PC-3 (cell line): ENCODE results near the gene ZSCAN30. TPM values are rescaled to one million over a fixed set of nuclear protein-coding genes. Genes with fewer than 3 reads are reported as not detected.

Source experiments
- ATAC-seq: fragments of 200-7000 bp; cut with Tn5 transposase; 2 replicates; pipeline ENCODE4 v1.9.1; 2020; ENCODE audit warnings: mild to moderate bottlenecking, moderate library complexity
- BruUV-seq: library from RNA; stranded (reverse); fragments of 400-500 nt; replicated peaks from 2 replicates; lab custom pipeline; 2021; lab: Mats Ljungman, UMichigan
- CTCF ChIA-PET: fragments of 300-600 bp; sonication (Branson Sonifier 250); formaldehyde crosslinking; loops from one replicate; lab custom pipeline; 2022; ENCODE audit warnings: antibody characterized with exemption; lab: Charles Lee
- POLR2A ChIA-PET: fragments of 300-600 bp; sonication (Branson Sonifier 250); formaldehyde crosslinking; loops from one replicate; lab custom pipeline; 2022; ENCODE audit warnings: antibody characterized with exemption; ENCODE audit not compliant: unreplicated experiment; lab: Charles Lee
- DNase-seq: peaks from one replicate; pipeline ENCODE4 v3.0.0-alpha.2; 2015
- H2AFZ ChIP-seq: fragments of 300-600 bp; sonication (generic); 2 replicates; pipeline ENCODE4 v1.6.0; 2016; ENCODE audit warnings: antibody characterized with exemption, low read length
- H3F3A ChIP-seq: fragments of 300-600 bp; sonication (generic); one replicate; pipeline ENCODE4 v1.6.0; 2017; ENCODE audit warnings: antibody characterized with exemption, low read length, control low read depth, mild to moderate bottlenecking; ENCODE audit not compliant: unreplicated experiment
- H3K27ac ChIP-seq: fragments of 300-600 bp; sonication (generic); 2 replicates; pipeline ENCODE4 v1.5.1; 2016; ENCODE audit warnings: mild to moderate bottlenecking, low read length
- H3K27me3 ChIP-seq: fragments of 300-600 bp; sonication (generic); 2 replicates; pipeline ENCODE4 v1.6.1; 2016; ENCODE audit warnings: low read length, mixed read lengths
- H3K36me3 ChIP-seq: fragments of 300-600 bp; sonication (generic); 2 replicates; pipeline ENCODE4 v1.6.1; 2016; ENCODE audit warnings: low read depth, mixed run types, low read length, mixed read lengths
- H3K4me1 ChIP-seq: fragments of 300-600 bp; sonication (generic); 2 replicates; pipeline ENCODE4 v1.5.1; 2016; ENCODE audit warnings: low read length; ENCODE audit not compliant: insufficient read depth
- H3K4me2 ChIP-seq: fragments of 300-600 bp; sonication (generic); 2 replicates; pipeline ENCODE4 v1.6.0; 2016; ENCODE audit warnings: low read length
- H3K4me3 ChIP-seq: fragments of 300-600 bp; sonication (generic); 2 replicates; pipeline ENCODE4 v1.5.1; 2016; ENCODE audit warnings: mild to moderate bottlenecking, low read length, mixed read lengths
- H3K79me2 ChIP-seq: fragments of 300-600 bp; sonication (generic); 2 replicates; pipeline ENCODE4 v1.6.1; 2017; ENCODE audit warnings: low read length, mixed read lengths
- H3K9ac ChIP-seq: fragments of 300-600 bp; sonication (generic); 2 replicates; pipeline ENCODE4 v1.6.0; 2016; ENCODE audit warnings: mild to moderate bottlenecking, low read length
- H3K9me2 ChIP-seq: fragments of 300-600 bp; sonication (generic); replicated peaks from 2 replicates; pipeline ENCODE4 v1.6.1; 2016; ENCODE audit warnings: mixed run types, low read length, mixed read lengths
- H3K9me3 ChIP-seq: fragments of 300-600 bp; sonication (generic); 2 replicates; pipeline ENCODE4 v1.6.1; 2016; ENCODE audit warnings: low read length, mixed read lengths
- H4K20me1 ChIP-seq: fragments of 300-600 bp; sonication (generic); 2 replicates; pipeline ENCODE4 v1.6.1; 2016; ENCODE audit warnings: low read length, mixed read lengths
- CTCF ChIP-seq: fragments of 300-600 bp; sonication (generic); conservative IDR thresholded peaks from 2 replicates; pipeline ENCODE4 v1.5.1; 2017; ENCODE audit warnings: antibody characterized with exemption, low read depth, mild to moderate bottlenecking, low read length
- EZH2 ChIP-seq: fragments of 300-600 bp; sonication (generic); IDR thresholded peaks from one replicate; pipeline ENCODE4 v1.6.1; 2017; ENCODE audit warnings: antibody characterized with exemption, mild to moderate bottlenecking, low read length; ENCODE audit not compliant: unreplicated experiment
- EZH2phosphoT487 ChIP-seq: fragments of 300-600 bp; sonication (generic); IDR thresholded peaks from 2 replicates; pipeline ENCODE4 v1.6.1; 2018; ENCODE audit warnings: mild to moderate bottlenecking, antibody characterized with exemption, low read length, borderline replicate concordance
- intact Hi-C: fragments of 100-400 bp; cut with micrococcal nuclease; formaldehyde crosslinking; loops from 2 replicates; pipeline ENCODE4 v1.9.0; 2023
- total RNA-seq: library from RNA; depleted of rRNA; stranded (reverse); fragments of >200 nt; gene quantifications from 2 replicates; pipeline ENCODE4 v1.2.3, GENCODE V29; 2014

ZSCAN30 gene
- total RNA-seq, 1 experiment from 2014 or later, result 2.8 TPM

- DNase-seq (no peak), ATAC-seq (no peak)
- Histone ChIP-seq H4K20me1 (no peaks in the 10 kb centered on the region), H3K4me3 (no peak overlapping the region), H3K27me3 (no peaks in the 10 kb centered on the region), H3K27ac (no peak overlapping the region), H2AFZ (no peak overlapping the region), H3K36me3 (peaks cover 12% of the 10 kb centered on the region), H3F3A (no peaks in the 10 kb centered on the region), H3K4me1 (no peaks in the 10 kb centered on the region), H3K4me2 (no peak overlapping the region), H3K9me2 (no peaks in the 10 kb centered on the region), H3K9me3 (no peaks in the 10 kb centered on the region), H3K9ac (no peak overlapping the region), H3K79me2 (no peaks in the 10 kb centered on the region)
- CTCF ChIA-PET, result no interaction called here
- intact Hi-C loops, result no loop called here
- POLR2A ChIA-PET, result no interaction called here
- no TSS peak for BruUV-seq
- no peak for TF ChIP-seq CTCF
These were observed 21.5 kb upstream of the ZSCAN30 start for GRCh38 chr18:35311496-35311895.

GRCh38 chr18:35306588-35307250 lies 16.7 kb upstream of the ZSCAN30 start:
- no peaks in the 10 kb centered on the region for H3K79me2 ChIP-seq
- intact Hi-C loops, result no loop called here
- CTCF ChIA-PET, result no interaction called here
- no peak for DNase-seq
- no peaks in the 10 kb centered on the region for H3K27me3 ChIP-seq
- no peaks in the 10 kb centered on the region for H3F3A ChIP-seq
- no peaks in the 10 kb centered on the region for H3K4me1 ChIP-seq
- no peak for ATAC-seq
- POLR2A ChIA-PET, result no interaction called here
- H2AFZ ChIP-seq, result no peak overlapping the region
- H3K4me2 ChIP-seq, result no peak overlapping the region
- H4K20me1 ChIP-seq, result no peaks in the 10 kb centered on the region
- no TSS peak for BruUV-seq
- no peak overlapping the region for H3K4me3 ChIP-seq
- H3K9me2 ChIP-seq, result no peaks in the 10 kb centered on the region
- peaks cover 45% of the 10 kb centered on the region for H3K36me3 ChIP-seq
- TF ChIP-seq CTCF (no peak), EZH2 (no peak), EZH2phosphoT487 (no peak)
- H3K27ac ChIP-seq, result no peak overlapping the region
- no peak overlapping the region for H3K9ac ChIP-seq
- no peaks in the 10 kb centered on the region for H3K9me3 ChIP-seq

GRCh38 chr18:35303610-35304009 lies 13.6 kb upstream of the ZSCAN30 start:
- Histone ChIP-seq H3K4me3 (no peak overlapping the region), H4K20me1 (no peaks in the 10 kb centered on the region), H3K27ac (no peak overlapping the region), H3K9me3 (no peaks in the 10 kb centered on the region), H3K9ac (no peak overlapping the region), H2AFZ (no peak overlapping the region), H3K4me2 (no peak overlapping the region), H3K9me2 (no peaks in the 10 kb centered on the region), H3F3A (no peaks in the 10 kb centered on the region), H3K4me1 (no peaks in the 10 kb centered on the region), H3K27me3 (no peaks in the 10 kb centered on the region), H3K36me3 (peaks cover 45% of the 10 kb centered on the region), H3K79me2 (no peaks in the 10 kb centered on the region)
- DNase-seq, result no peak
- ChIA-PET POLR2A (no interaction called here), CTCF (interaction anchor here (0.6 kb wide), 1 partner anchor 176 kb away, joined by 3 read pairs; no protein-coding TSS in a partner anchor)
- intact Hi-C loops, result no loop called here
- TF ChIP-seq EZH2phosphoT487 (no peak), CTCF (no peak), EZH2 (no peak)
- no peak for ATAC-seq
- no TSS peak for BruUV-seq
